Activated CD8-positive, alpha-beta T cell treated with anti-CD3 and anti-CD28 coated beads, Interleukin-2, amount 10 ng/mL, durations not matched to agents 7 days and 5 days (primary cell): ENCODE results near the gene SLX4. TPM values are rescaled to one million over a fixed set of nuclear protein-coding genes. Genes with fewer than 3 reads are reported as not detected.

Experiments
- ATAC-seq: fragments of 150-1000 bp; cut with Tn5 transposase; one replicate; pipeline ENCODE4 v1.10.0; 2021; ENCODE audit warnings: moderate library complexity
- CTCF ChIA-PET: fragments of 350-600 bp; sonication (Branson Sonifier 250); formaldehyde crosslinking; loops from one replicate; lab custom pipeline; 2021; ENCODE audit warnings: antibody characterized with exemption; lab: Charles Lee
- POLR2A ChIA-PET: fragments of 350-600 bp; sonication (Branson Sonifier 250); formaldehyde crosslinking; loops from one replicate; lab custom pipeline; 2021; ENCODE audit warnings: antibody characterized with exemption; lab: Charles Lee
- DNase-seq: peaks from one replicate; pipeline ENCODE4 v3.0.0-alpha.2; 2020
- H3K27ac Mint-ChIP-seq: one replicate; pipeline ENCODE4 v1.8.0; 2021; ENCODE audit warnings: mild to moderate bottlenecking, mixed read lengths
- H3K27me3 Mint-ChIP-seq: one replicate; pipeline ENCODE4 v1.8.0; 2021; ENCODE audit warnings: low read depth, mixed read lengths
- H3K36me3 Mint-ChIP-seq: one replicate; pipeline ENCODE4 v1.8.0; 2021; ENCODE audit warnings: low read depth, mixed read lengths
- H3K4me1 Mint-ChIP-seq: one replicate; pipeline ENCODE4 v1.8.0; 2021; ENCODE audit warnings: low read depth, mixed read lengths
- H3K4me3 Mint-ChIP-seq: one replicate; pipeline ENCODE4 v1.8.0; 2021; ENCODE audit warnings: mild to moderate bottlenecking, mixed read lengths
- H3K9me3 Mint-ChIP-seq: one replicate; pipeline ENCODE4 v1.8.0; 2022; ENCODE audit warnings: mixed read lengths; ENCODE audit not compliant: insufficient read depth
- total RNA-seq, 2 experiments: library from RNA; stranded (reverse); gene quantifications; one replicate each; pipeline ENCODE4 v1.2.3, GENCODE V29; 2021

The SLX4 gene
- total RNA-seq, 2 experiments from 2014 or later: 16.3 to 16.5 TPM

GRCh38 chr16:3578121-3578520 lies 33.3 kb downstream of the SLX4 start:
- CTCF ChIA-PET: interaction anchor here (0.9 to 2.2 kb wide), 2 partner anchors 32 to 34 kb away, joined by 3 to 5 read pairs; partner anchors contain the start of gene SLX4
- H3K27ac Mint-ChIP-seq: peak overlapping the region; percentile 99

DNA sequence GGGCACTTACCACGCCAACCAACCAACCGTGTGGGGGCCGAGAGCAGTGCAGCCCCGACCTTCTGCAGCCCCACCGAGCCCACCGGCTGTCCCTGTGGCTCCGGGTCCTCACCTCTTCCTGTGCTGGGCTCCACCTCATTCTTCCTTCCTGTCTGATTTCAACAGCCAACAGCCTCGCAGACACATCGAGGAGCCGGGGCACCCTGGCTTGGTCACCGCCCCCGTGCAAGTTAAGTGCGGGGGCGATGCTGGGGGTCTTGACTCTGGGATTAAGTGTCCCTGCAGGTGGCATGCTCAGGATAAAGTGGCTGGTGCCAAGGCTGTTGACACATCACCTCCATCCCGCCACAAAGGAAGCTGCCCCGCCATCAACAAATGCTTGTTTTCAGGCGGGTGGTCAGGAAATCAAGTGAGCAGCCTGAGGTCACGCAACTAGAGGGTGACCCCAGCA lies 34.1 kb downstream of the SLX4 start, which contains the start of gene NLRC3:
Gene NLRC3, minus strand, starts transcription at position 102 of the 451 bp plus-strand sequence. CDS start 12,367 bp downstream, outside the sequence.
- POLR2A ChIA-PET: interaction anchor here (1.3 to 2.6 kb wide), 4 partner anchors 10 to 49 kb away, joined by 3 to 16 read pairs (median 4); partner anchors contain the start of gene SLX4
- Mint-ChIP-seq H3K4me3 (peak within 1 kb of the TSS; percentile 96), H3K27ac (peak within 1 kb of the TSS; percentile 99), H3K4me1 (peaks cover 64% of the 10 kb centered on the region), H3K27me3 (no peaks in the 10 kb centered on the region), H3K9me3 (no peaks in the 10 kb centered on the region), H3K36me3 (peaks cover 46% of the 10 kb centered on the region)
- ATAC-seq (peak; percentile 58), DNase-seq (peak; percentile 79)
- CTCF ChIA-PET: interaction anchor here (0.7 to 2.2 kb wide), 2 partner anchors 35 to 62 kb away, joined by 3 to 5 read pairs; partner anchors contain the start of gene SLX4

More at GRCh38 chr16:3578121-3578520, 33.3 kb downstream of the SLX4 start:
- Mint-ChIP-seq H3K9me3 (no peaks in the 10 kb centered on the region), H3K36me3 (peaks cover 44% of the 10 kb centered on the region), H3K4me3 (peak overlapping the region; percentile 96), H3K27me3 (no peaks in the 10 kb centered on the region), H3K4me1 (peaks cover 63% of the 10 kb centered on the region)
- POLR2A ChIA-PET: interaction anchor here (0.7 to 2.6 kb wide), 5 partner anchors 10 to 617 kb away, joined by 3 to 16 read pairs (median 4); partner anchors contain the start of gene SLX4
- peak; percentile 69 for DNase-seq
- peak; percentile 34 for ATAC-seq

GRCh38 chr16:3576211-3576610 lies 35.2 kb downstream of the SLX4 start:
- DNase-seq: peak; percentile 42
- ChIA-PET POLR2A (interaction anchor here (0.9 to 1.0 kb wide), 2 partner anchors 22 to 176 kb away, joined by 3 to 4 read pairs; no protein-coding TSS in a partner anchor), CTCF (interaction anchor here (0.9 to 2.2 kb wide), 2 partner anchors 36 to 49 kb away, joined by 3 to 5 read pairs; partner anchors contain the start of gene SLX4)
- peak overlapping the region; percentile 99 for H3K27ac Mint-ChIP-seq
- H3K27me3 Mint-ChIP-seq: no peaks in the 10 kb centered on the region
- H3K36me3 Mint-ChIP-seq: peaks cover 50% of the 10 kb centered on the region
- H3K4me3 Mint-ChIP-seq: peak overlapping the region; percentile 96
- peaks cover 69% of the 10 kb centered on the region for H3K4me1 Mint-ChIP-seq
- ATAC-seq: peak; percentile 13
- no peaks in the 10 kb centered on the region for H3K9me3 Mint-ChIP-seq

- H3K4me3 Mint-ChIP-seq: peak overlapping the region; percentile 96
- no peaks in the 10 kb centered on the region for H3K27me3 Mint-ChIP-seq
- H3K36me3 Mint-ChIP-seq: peaks cover 54% of the 10 kb centered on the region
- POLR2A ChIA-PET: interaction anchor here (0.6 to 1.1 kb wide), 3 partner anchors 11 to 175 kb away, joined by 3 to 4 read pairs (median 3); no protein-coding TSS in a partner anchor
- H3K4me1 Mint-ChIP-seq: peaks cover 65% of the 10 kb centered on the region
- H3K9me3 Mint-ChIP-seq: peaks cover 4% of the 10 kb centered on the region
- DNase-seq (no peak), ATAC-seq (no peak)
- CTCF ChIA-PET: interaction anchor here (0.9 kb wide), 1 partner anchor 48 kb away, joined by 3 read pairs; no protein-coding TSS in a partner anchor
- peak overlapping the region; percentile 80 for H3K27ac Mint-ChIP-seq
Measured at GRCh38 chr16:3575491-3575890, 35.9 kb downstream of the SLX4 start.

DNA sequence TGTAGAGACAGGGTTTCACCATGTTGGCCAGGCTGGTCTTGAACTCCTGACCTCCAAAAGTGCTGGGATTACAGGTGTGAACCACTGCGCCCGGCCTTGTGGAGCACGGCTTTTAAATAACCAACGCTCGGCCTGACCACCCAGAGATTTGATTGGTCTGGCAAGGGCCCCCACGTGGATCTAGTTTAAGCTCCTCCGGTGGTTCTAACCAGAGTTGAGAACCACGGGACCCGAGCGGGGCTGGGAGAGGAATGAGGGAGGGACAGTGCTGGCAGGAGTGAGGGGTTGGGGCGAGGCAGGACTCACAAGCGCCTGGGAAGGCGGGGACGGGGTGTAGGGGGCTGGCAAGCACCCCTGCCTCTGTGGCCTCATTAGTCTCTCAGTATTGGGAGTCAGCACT lies 37.2 kb downstream of the SLX4 start:
- CTCF ChIA-PET: no interaction called here
- Mint-ChIP-seq H3K27me3 (no peaks in the 10 kb centered on the region), H3K4me3 (peak overlapping the region; percentile 96), H3K36me3 (peaks cover 61% of the 10 kb centered on the region), H3K4me1 (peaks cover 55% of the 10 kb centered on the region), H3K27ac (no peak overlapping the region), H3K9me3 (peaks cover 10% of the 10 kb centered on the region)
- POLR2A ChIA-PET: interaction anchor here (0.7 kb wide), 1 partner anchor 395 kb away, joined by 3 read pairs; no protein-coding TSS in a partner anchor
- DNase-seq (no peak), ATAC-seq (no peak)

DNA sequence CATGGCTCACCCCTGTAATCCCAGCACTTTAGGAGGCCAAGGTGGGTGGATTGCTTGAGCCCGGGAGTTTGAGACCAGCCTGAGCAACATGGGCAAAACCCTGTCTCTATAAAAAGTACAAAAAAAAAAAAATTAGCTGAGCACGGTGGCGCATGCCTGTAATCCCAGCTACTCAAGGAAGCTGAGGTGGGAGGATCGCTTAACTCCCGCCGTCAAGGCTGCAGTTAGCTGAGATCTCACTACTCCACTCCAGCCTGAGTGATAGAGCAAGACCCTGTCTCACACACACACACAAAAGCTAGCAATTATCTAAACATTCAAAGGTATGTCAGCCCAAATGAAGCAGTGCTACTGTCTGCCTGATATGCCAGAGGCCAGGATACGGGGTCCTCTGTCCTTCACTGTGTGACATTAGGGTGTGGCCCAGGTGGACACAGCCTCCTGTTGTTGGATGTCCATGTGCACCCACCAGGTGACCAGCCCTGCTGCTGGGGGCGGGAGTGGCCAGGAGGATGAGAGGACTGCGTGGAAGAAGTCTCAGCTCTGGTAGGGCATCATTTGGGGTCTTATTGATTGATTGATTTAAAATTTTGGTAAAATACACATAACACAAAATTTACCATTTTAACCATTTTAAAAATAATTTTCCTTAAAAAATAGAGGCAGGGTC lies 38.1 kb downstream of the SLX4 start:
- Mint-ChIP-seq H3K27ac (peak overlapping the region; percentile 63), H3K4me1 (peaks cover 50% of the 10 kb centered on the region), H3K4me3 (no peak overlapping the region), H3K36me3 (peaks cover 64% of the 10 kb centered on the region), H3K27me3 (no peaks in the 10 kb centered on the region), H3K9me3 (peaks cover 10% of the 10 kb centered on the region)
- ChIA-PET POLR2A (interaction anchor here (0.6 kb wide), 1 partner anchor 29 kb away, joined by 3 read pairs; no protein-coding TSS in a partner anchor), CTCF (no interaction called here)
- DNase-seq: no peak
- no peak for ATAC-seq

- H3K36me3 Mint-ChIP-seq: peaks cover 64% of the 10 kb centered on the region
- H3K4me1 Mint-ChIP-seq: peaks cover 36% of the 10 kb centered on the region
- ChIA-PET POLR2A (no interaction called here), CTCF (no interaction called here)
- no peaks in the 10 kb centered on the region for H3K27me3 Mint-ChIP-seq
- no peak overlapping the region for H3K27ac Mint-ChIP-seq
- ATAC-seq (no peak), DNase-seq (no peak)
- H3K9me3 Mint-ChIP-seq: peaks cover 10% of the 10 kb centered on the region
- no peak overlapping the region for H3K4me3 Mint-ChIP-seq
Measured at GRCh38 chr16:3570420-3571062, 40.9 kb downstream of the SLX4 start.

- ChIA-PET CTCF (no interaction called here), POLR2A (no interaction called here)
- H3K27ac Mint-ChIP-seq: no peak overlapping the region
- DNase-seq (no peak), ATAC-seq (no peak)
- peaks cover 10% of the 10 kb centered on the region for H3K9me3 Mint-ChIP-seq
- H3K36me3 Mint-ChIP-seq: peaks cover 64% of the 10 kb centered on the region
- H3K4me3 Mint-ChIP-seq: no peak overlapping the region
- peaks cover 29% of the 10 kb centered on the region for H3K4me1 Mint-ChIP-seq
- no peaks in the 10 kb centered on the region for H3K27me3 Mint-ChIP-seq
Measured at GRCh38 chr16:3569851-3570250, 41.6 kb downstream of the SLX4 start.

GRCh38 chr16:3566990-3567389 lies 44.4 kb downstream of the SLX4 start:
- Mint-ChIP-seq H3K4me1 (peaks cover 11% of the 10 kb centered on the region), H3K27ac (no peak overlapping the region), H3K36me3 (peaks cover 57% of the 10 kb centered on the region), H3K9me3 (peaks cover 10% of the 10 kb centered on the region), H3K27me3 (no peaks in the 10 kb centered on the region), H3K4me3 (no peak overlapping the region)
- POLR2A ChIA-PET: interaction anchor here (1.3 kb wide), 1 partner anchor 11 kb away, joined by 4 read pairs; no protein-coding TSS in a partner anchor
- DNase-seq (no peak), ATAC-seq (no peak)
- CTCF ChIA-PET: interaction anchor here (0.7 kb wide), 1 partner anchor 26 kb away, joined by 3 read pairs; no protein-coding TSS in a partner anchor

DNA sequence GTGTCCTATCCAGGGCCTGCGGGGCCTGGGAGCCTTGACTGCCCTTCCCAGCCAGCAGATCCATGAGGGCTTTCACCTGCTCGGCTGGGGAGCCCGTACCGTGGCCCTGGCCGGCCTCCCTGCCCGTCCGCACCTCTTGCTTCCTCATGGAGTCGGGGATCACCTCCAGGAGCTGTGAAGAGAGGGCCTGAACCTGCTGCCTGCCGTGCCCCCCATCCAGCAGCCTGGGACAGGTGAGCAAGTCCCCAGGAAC lies 46.6 kb downstream of the SLX4 start:
- Mint-ChIP-seq H3K36me3 (peaks cover 51% of the 10 kb centered on the region), H3K27ac (no peak overlapping the region), H3K27me3 (no peaks in the 10 kb centered on the region), H3K9me3 (no peaks in the 10 kb centered on the region), H3K4me1 (peaks cover 2% of the 10 kb centered on the region), H3K4me3 (no peak overlapping the region)
- ChIA-PET POLR2A (no interaction called here), CTCF (no interaction called here)
- ATAC-seq (no peak), DNase-seq (no peak)

GRCh38 chr16:3564130-3564888 lies 47.1 kb downstream of the SLX4 start:
- peaks cover 2% of the 10 kb centered on the region for H3K4me1 Mint-ChIP-seq
- no peaks in the 10 kb centered on the region for H3K9me3 Mint-ChIP-seq
- CTCF ChIA-PET: no interaction called here
- ATAC-seq (no peak), DNase-seq (no peak)
- no peak overlapping the region for H3K4me3 Mint-ChIP-seq
- H3K27me3 Mint-ChIP-seq: no peaks in the 10 kb centered on the region
- peaks cover 48% of the 10 kb centered on the region for H3K36me3 Mint-ChIP-seq
- H3K27ac Mint-ChIP-seq: no peak overlapping the region
- POLR2A ChIA-PET: no interaction called here
